Ectodermal cell (in vitro differentiated cells): ENCODE results near the gene DBNDD2.

Source experiments
- H3K27ac ChIP-seq: 2 replicates; pipeline ENCODE4 v1.7.0; 2013; ENCODE audit warnings: mild to moderate bottlenecking, low read depth, low read length; ENCODE audit not compliant: insufficient read depth, poor library complexity, severe bottlenecking
- H3K27me3 ChIP-seq: 2 replicates; pipeline ENCODE4 v1.7.0; 2013; ENCODE audit warnings: mild to moderate bottlenecking, low read length; ENCODE audit not compliant: insufficient read depth, control insufficient read depth, poor library complexity, severe bottlenecking
- H3K36me3 ChIP-seq: one replicate; pipeline ENCODE4 v1.7.0; 2013; ENCODE audit warnings: low read length; ENCODE audit not compliant: control insufficient read depth, insufficient read depth
- H3K4me1 ChIP-seq: one replicate; pipeline ENCODE4 v1.7.0; 2013; ENCODE audit warnings: low read length; ENCODE audit not compliant: control insufficient read depth, insufficient read depth
- H3K4me3 ChIP-seq: 2 replicates; pipeline ENCODE4 v1.7.0; 2013; ENCODE audit warnings: low read depth, low read length, control low read depth; ENCODE audit not compliant: insufficient read depth
- H3K9me3 ChIP-seq: 2 replicates; pipeline ENCODE4 v1.7.0; 2013; ENCODE audit warnings: mild to moderate bottlenecking, low read length, moderate library complexity; ENCODE audit not compliant: control insufficient read depth
- WGBS, 2 experiments: methylation state at CpG; one replicate each; pipeline ENCODE4 v1.1.7; 2013; ENCODE audit warnings: missing lambda C conversion rate in 2 of 2; 5-methylcytosine and 5-hydroxymethylcytosine counted together

Gene DBNDD2

GRCh38 chr20:45387274-45387673 lies 20.8 kb upstream of the DBNDD2 start:
- H3K27me3 ChIP-seq = no peaks in the 10 kb centered on the region
- WGBS, 2 experiments = 89% methylated on average over 1 of the region's 1 CpG; no CpG with 5 or more reads in 1 of the 2 experiments
- no peaks in the 10 kb centered on the region for H3K36me3 ChIP-seq
- H3K4me3 ChIP-seq = no peak overlapping the region
- no peaks in the 10 kb centered on the region for H3K9me3 ChIP-seq
- no peaks in the 10 kb centered on the region for H3K4me1 ChIP-seq
- H3K27ac ChIP-seq = no peak overlapping the region

- Histone ChIP-seq H3K27me3 (no peaks in the 10 kb centered on the region), H3K36me3 (no peaks in the 10 kb centered on the region), H3K9me3 (no peaks in the 10 kb centered on the region), H3K4me1 (no peaks in the 10 kb centered on the region), H3K4me3 (no peak overlapping the region), H3K27ac (no peak overlapping the region)
- 100% methylated on average over 1 to 2 of the region's 2 CpGs for WGBS, 2 experiments
These were observed 17.2 kb upstream of the DBNDD2 start for GRCh38 chr20:45390931-45391330.

- WGBS, 2 experiments = 65 to 71% methylated on average over 2 of the region's 2 CpGs
- H3K4me1 ChIP-seq = no peaks in the 10 kb centered on the region
- H3K27ac ChIP-seq = no peak overlapping the region
- no peak overlapping the region for H3K4me3 ChIP-seq
- H3K27me3 ChIP-seq = no peaks in the 10 kb centered on the region
- no peaks in the 10 kb centered on the region for H3K36me3 ChIP-seq
- no peaks in the 10 kb centered on the region for H3K9me3 ChIP-seq
These were observed 16.5 kb upstream of the DBNDD2 start for GRCh38 chr20:45391559-45391958.

DNA sequence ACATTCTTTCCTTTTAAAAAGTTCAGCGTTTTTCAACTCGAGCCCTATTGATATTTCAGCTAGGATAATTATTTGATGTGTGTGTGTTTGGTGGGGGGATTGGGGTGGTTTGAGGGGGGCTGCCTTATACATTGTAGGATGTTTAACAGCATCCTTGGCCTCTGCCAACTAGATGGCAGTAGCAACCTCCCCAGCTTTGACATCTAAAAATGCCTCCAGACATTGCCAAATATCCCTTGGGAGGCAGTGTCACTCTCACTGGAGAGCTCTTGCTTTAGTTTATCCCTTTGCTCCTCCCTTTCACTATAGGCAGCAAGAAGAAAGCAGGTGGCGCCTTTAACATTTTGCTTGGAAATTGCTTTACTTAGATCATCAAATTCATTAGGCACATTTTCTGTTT lies 15.4 kb upstream of the DBNDD2 start:
- Histone ChIP-seq H3K4me1 (no peaks in the 10 kb centered on the region), H3K4me3 (no peak overlapping the region), H3K27ac (no peak overlapping the region), H3K36me3 (no peaks in the 10 kb centered on the region), H3K9me3 (no peaks in the 10 kb centered on the region), H3K27me3 (no peaks in the 10 kb centered on the region)
- WGBS, 2 experiments = 87 to 98% methylated on average over 3 of the region's 3 CpGs

GRCh38 chr20:45394221-45395113 lies 13.6 kb upstream of the DBNDD2 start:
- Histone ChIP-seq H3K4me3 (no peak overlapping the region), H3K27me3 (no peaks in the 10 kb centered on the region), H3K4me1 (no peaks in the 10 kb centered on the region), H3K36me3 (no peaks in the 10 kb centered on the region), H3K9me3 (no peaks in the 10 kb centered on the region), H3K27ac (no peak overlapping the region)
- 89 to 90% methylated on average over 21 of the region's 21 CpGs for WGBS, 2 experiments

- Histone ChIP-seq H3K27ac (no peak overlapping the region), H3K4me3 (no peak overlapping the region), H3K27me3 (no peaks in the 10 kb centered on the region), H3K9me3 (no peaks in the 10 kb centered on the region), H3K4me1 (no peaks in the 10 kb centered on the region), H3K36me3 (no peaks in the 10 kb centered on the region)
- WGBS, 2 experiments = 90% methylated on average over 7 of the region's 7 CpGs
These were observed 13.0 kb upstream of the DBNDD2 start for GRCh38 chr20:45395114-45395415.

GRCh38 chr20:45399018-45399417 lies 9.1 kb upstream of the DBNDD2 start:
- H3K9me3 ChIP-seq = peaks cover 6% of the 10 kb centered on the region
- peaks cover 6% of the 10 kb centered on the region for H3K27me3 ChIP-seq
- H3K4me3 ChIP-seq = no peak overlapping the region
- no peaks in the 10 kb centered on the region for H3K4me1 ChIP-seq
- 100% methylated on average over 1 of the region's 1 CpG; no CpG with 5 or more reads in 1 of the 2 experiments for WGBS, 2 experiments
- H3K27ac ChIP-seq = no peak overlapping the region
- H3K36me3 ChIP-seq = no peaks in the 10 kb centered on the region

DNA sequence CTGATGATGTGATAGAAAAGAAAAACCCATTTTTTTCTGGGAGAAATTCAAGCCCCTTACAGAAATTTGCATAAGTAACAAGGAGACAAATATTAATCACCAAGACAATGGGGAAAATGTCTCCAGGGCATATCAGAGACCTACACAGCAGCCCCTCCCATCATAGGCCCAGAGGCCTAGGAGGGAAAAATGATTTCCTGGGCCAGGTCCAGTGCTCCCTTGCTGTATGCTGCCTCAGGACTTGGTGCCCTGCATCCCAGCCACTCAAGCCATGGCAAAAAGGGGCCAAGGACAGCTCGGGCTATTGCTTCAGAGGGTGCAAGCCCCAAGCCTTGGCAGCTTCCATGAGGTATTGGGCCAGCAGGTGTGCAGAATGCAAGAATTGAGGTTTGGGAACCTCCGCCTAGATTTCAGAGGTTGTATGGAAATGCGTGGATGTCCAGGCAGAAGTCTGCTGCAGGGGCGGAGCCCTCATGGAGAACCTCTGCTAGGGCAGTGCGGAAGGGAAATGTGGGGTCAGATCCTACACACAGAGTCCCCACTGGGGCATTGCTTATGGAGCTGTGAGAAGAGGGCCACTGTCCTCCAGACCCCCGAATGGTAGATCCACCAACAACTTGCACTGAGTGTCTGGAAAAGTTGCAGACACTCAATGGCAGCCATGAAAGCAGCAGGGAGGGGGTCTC lies 7.6 kb upstream of the DBNDD2 start:
- H3K9me3 ChIP-seq = peaks cover 6% of the 10 kb centered on the region
- no peak overlapping the region for H3K27ac ChIP-seq
- H3K4me3 ChIP-seq = no peak overlapping the region
- no peaks in the 10 kb centered on the region for H3K36me3 ChIP-seq
- 85 to 86% methylated on average over 6 of the region's 6 CpGs for WGBS, 2 experiments
- H3K4me1 ChIP-seq = no peaks in the 10 kb centered on the region
- H3K27me3 ChIP-seq = peaks cover 21% of the 10 kb centered on the region

DNA sequence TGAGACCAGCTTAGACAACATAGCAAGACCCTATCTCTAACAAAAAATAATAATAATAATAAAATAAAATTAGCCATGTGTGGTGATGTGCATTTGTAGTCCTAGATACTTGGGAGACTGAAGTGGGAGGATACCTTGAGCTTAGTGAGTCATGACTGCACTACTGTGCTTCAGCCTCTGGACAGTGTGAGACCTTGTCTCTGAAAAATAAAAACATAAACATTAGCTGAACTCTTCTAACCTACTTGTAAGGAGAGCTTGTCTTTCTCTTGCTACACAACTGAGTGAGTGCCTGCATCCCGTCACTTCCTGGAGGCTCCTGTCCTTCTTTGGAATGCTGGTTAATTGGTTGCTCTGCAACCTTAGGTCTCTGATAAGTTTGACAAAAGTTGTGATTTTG lies 5.1 kb upstream of the DBNDD2 start:
- H3K36me3 ChIP-seq = no peaks in the 10 kb centered on the region
- 87 to 100% methylated on average over 1 of the region's 1 CpG for WGBS, 2 experiments

GRCh38 chr20:45404438-45404837 lies 3.7 kb upstream of the DBNDD2 start:
- Histone ChIP-seq H3K4me1 (no peaks in the 10 kb centered on the region), H3K36me3 (no peaks in the 10 kb centered on the region), H3K9me3 (peaks cover 6% of the 10 kb centered on the region), H3K27ac (no peak overlapping the region), H3K4me3 (no peak overlapping the region), H3K27me3 (peaks cover 45% of the 10 kb centered on the region)
- WGBS, 2 experiments = 100% methylated on average over 1 of the region's 1 CpG; no CpG with 5 or more reads in 1 of the 2 experiments

More for the DNA sequence above, 5.1 kb upstream of the DBNDD2 start:
- peaks cover 45% of the 10 kb centered on the region for H3K27me3 ChIP-seq
- H3K4me1 ChIP-seq = no peaks in the 10 kb centered on the region
- H3K4me3 ChIP-seq = no peak overlapping the region
- no peak overlapping the region for H3K27ac ChIP-seq
- peaks cover 6% of the 10 kb centered on the region for H3K9me3 ChIP-seq
